HG03457 (cell line): ENCODE data around the gene UBN2.
A peak's percentile ranks its signal among the peaks of the same experiment; 100 is the strongest.
"Not testable (repeated sequence)": the region's sequence is repeated elsewhere in the genome, so short reads cannot be mapped to it uniquely, and the experiment has no call there.

Experiments
- ATAC-seq: cut with Tn5 transposase; IDR thresholded peaks from one replicate; pipeline ENCODE4 v1.9.1; 2021; ENCODE audit warnings: moderate number of reproducible peaks; ENCODE audit not compliant: unreplicated experiment

The UBN2 gene

GRCh38 chr7:139294241-139294640 is 63.2 kb downstream of the UBN2 start:
- ATAC-seq = no peak

- ATAC-seq = no peak
Observed at GRCh38 chr7:139294951-139295575, 64.0 kb downstream of the UBN2 start.

- ATAC-seq = no peak
Observed at GRCh38 chr7:139297795-139298194, 66.8 kb downstream of the UBN2 start.

GRCh38 chr7:139299296-139299695 is 68.3 kb downstream of the UBN2 start:
- no peak for ATAC-seq

GRCh38 chr7:139300390-139300789 is 69.4 kb downstream of the UBN2 start:
- no peak for ATAC-seq

GRCh38 chr7:139304517-139304916 is 73.5 kb downstream of the UBN2 start:
- no peak for ATAC-seq

GRCh38 chr7:139317939-139318505 is 87.0 kb downstream of the UBN2 start:
- no peak for ATAC-seq

GRCh38 chr7:139321071-139321745 is 90.2 kb downstream of the UBN2 start:
- ATAC-seq = no peak

- not testable (repeated sequence) for ATAC-seq
Observed at GRCh38 chr7:139324709-139325108, 93.7 kb downstream of the UBN2 start.

- no peak for ATAC-seq
Observed at GRCh38 chr7:139328375-139328774, 97.3 kb downstream of the UBN2 start.

GRCh38 chr7:139329119-139329518 is 98.1 kb downstream of the UBN2 start:
- ATAC-seq = no peak

GRCh38 chr7:139330333-139331030 is 99.4 kb downstream of the UBN2 start:
- no peak for ATAC-seq

GRCh38 chr7:139332697-139333359 is 101.8 kb downstream of the UBN2 start:
- ATAC-seq = no peak

- not testable (repeated sequence) for ATAC-seq
Observed at GRCh38 chr7:139333443-139333842, 102.4 kb downstream of the UBN2 start.

GRCh38 chr7:139334399-139335150 is 103.5 kb downstream of the UBN2 start:
- no peak for ATAC-seq

- ATAC-seq = no peak
Observed at GRCh38 chr7:139339025-139339424, 108.0 kb downstream of the UBN2 start.

- ATAC-seq = no peak
Observed at GRCh38 chr7:139339698-139340036, 108.6 kb downstream of the UBN2 start.

- ATAC-seq = peak; percentile 78
Observed at GRCh38 chr7:139340037-139340807, 109.2 kb downstream of the UBN2 start.

- peak; percentile 2 for ATAC-seq
Observed at GRCh38 chr7:139340808-139341057, 109.7 kb downstream of the UBN2 start.
